Keratinocyte (primary cell): Measurements from ENCODE around the gene SPINK9. TPM values are rescaled to one million over a fixed set of nuclear protein-coding genes. Genes with fewer than 3 reads are reported as not detected.

Source experiments
- DNase-seq: peaks from one replicate; pipeline ENCODE4 v3.0.0-alpha.2; 2011; ENCODE audit warnings: low read depth, missing footprints, low spot score
- FAIRE-seq: peaks from 2 replicates; lab custom pipeline; 2011; peaks lifted over from hg19 to GRCh38; lab: Jason Lieb, UNC
- H2AFZ ChIP-seq: 2 replicates; pipeline ENCODE4 v1.6.0; 2012; ENCODE audit warnings: low read length, control low read depth, inconsistent platforms; ENCODE audit not compliant: control insufficient read depth
- H3K27ac ChIP-seq: 2 replicates; pipeline ENCODE4 v1.5.1; 2011; ENCODE audit warnings: low read length; ENCODE audit not compliant: control insufficient read depth, insufficient read depth
- H3K27me3 ChIP-seq: 3 replicates; pipeline ENCODE4 v1.6.0; 2011; ENCODE audit warnings: low read length; ENCODE audit not compliant: control insufficient read depth, insufficient read depth; ENCODE audit errors: extremely low read depth
- H3K36me3 ChIP-seq, 2 experiments: 2 replicates in 1 of 2; 3 replicates in 1 of 2; pipeline ENCODE4 v1.5.1; 2011; ENCODE audit warnings: low read length in 2 of 2, mild to moderate bottlenecking in 1 of 2; ENCODE audit not compliant: control insufficient read depth in 2 of 2, insufficient read depth in 2 of 2; ENCODE audit errors: extremely low read depth in 1 of 2
- H3K4me1 ChIP-seq: 3 replicates; pipeline ENCODE4 v1.5.1; 2011; ENCODE audit warnings: low read length; ENCODE audit not compliant: control insufficient read depth, insufficient read depth; ENCODE audit errors: extremely low read depth
- H3K4me2 ChIP-seq: 3 replicates; pipeline ENCODE4 v1.6.0; 2011; ENCODE audit warnings: low read depth, low read length; ENCODE audit not compliant: control insufficient read depth, insufficient read depth; ENCODE audit errors: extremely low read depth
- H3K4me3 ChIP-seq, 3 experiments: fragments of 200-600 bp in 1 of 3; sonication (generic) in 1 of 3; 2 replicates in 2 of 3; 3 replicates in 1 of 3; pipeline ENCODE4 v1.5.1; 2011 to 2016; ENCODE audit warnings: low read length in 3 of 3, mild to moderate bottlenecking in 3 of 3, control low read depth in 2 of 3, inconsistent platforms in 1 of 3, low read depth in 1 of 3, mixed read lengths in 1 of 3, mixed run types in 1 of 3, moderate library complexity in 1 of 3; ENCODE audit not compliant: control insufficient read depth in 2 of 3, insufficient read depth in 2 of 3; ENCODE audit errors: extremely low read depth in 1 of 3
- H3K79me2 ChIP-seq: 2 replicates; pipeline ENCODE4 v1.6.0; 2012; ENCODE audit warnings: low read length; ENCODE audit not compliant: control insufficient read depth, insufficient read depth
- H3K9ac ChIP-seq: 3 replicates; pipeline ENCODE4 v1.6.0; 2011; ENCODE audit warnings: low read length; ENCODE audit not compliant: control insufficient read depth, insufficient read depth; ENCODE audit errors: extremely low read depth
- H3K9me1 ChIP-seq: 3 replicates; pipeline ENCODE4 v1.6.0; 2011; ENCODE audit warnings: low read length; ENCODE audit not compliant: control insufficient read depth, insufficient read depth; ENCODE audit errors: extremely low read depth
- H3K9me3 ChIP-seq: 2 replicates; pipeline ENCODE4 v1.5.1; 2012; ENCODE audit warnings: low read depth, low read length; ENCODE audit not compliant: control insufficient read depth
- H4K20me1 ChIP-seq: 3 replicates; pipeline ENCODE4 v1.6.0; 2011; ENCODE audit warnings: low read length; ENCODE audit not compliant: control insufficient read depth, insufficient read depth; ENCODE audit errors: extremely low read depth
- EZH2 ChIP-seq: IDR thresholded peaks from one replicate; pipeline ENCODE4 v1.6.1; 2012; ENCODE audit warnings: inconsistent platforms, mild to moderate bottlenecking, low read length, moderate library complexity
- dilution Hi-C: fragments of 300-500 bp; cut with MboI; formaldehyde crosslinking; loops from one replicate; pipeline ENCODE4 v1.7.0; 2020; ENCODE audit warnings: low sequenced_read_pairs; ENCODE audit not compliant: extremely low pct_ligation_motif_present
- polyA plus RNA-seq, 5 experiments: library from polyadenylated mRNA; depleted of rRNA in 3 of 5; stranded (reverse) in 3 of 5; stranded (forward) in 1 of 5; unstranded in 1 of 5; fragments of >200 nt; gene quantifications; 1 replicate in 1 of 5; 2 replicates in 3 of 5; 3 replicates in 1 of 5; pipeline versions ENCODE4 v1.2.1 to v1.2.3, GENCODE V29; 2011 to 2012; ENCODE audit warnings: missing spikeins in 2 of 5, low read depth in 1 of 5, low replicate concordance in 1 of 5
- TF ChIP-seq, protein P1 (sequence below), 3 experiments: IDR thresholded peaks in 1 of 3; conservative IDR thresholded peaks in 1 of 3; optimal IDR thresholded peaks in 1 of 3; 2 replicates in 2 of 3; 3 replicates in 1 of 3; pipeline versions ENCODE3 to v1.5.1; 2011; ENCODE audit warnings: low read length in 3 of 3, mild to moderate bottlenecking in 3 of 3, moderate library complexity in 2 of 3, control low read depth in 1 of 3, inconsistent platforms in 1 of 3; ENCODE audit not compliant: insufficient read depth in 2 of 3; ENCODE audit errors: extremely low read depth in 1 of 3

Gene SPINK9
- polyA plus RNA-seq, 1 donor (not counting 4 experiments of a cell fraction or from before 2014, with no cell fraction given), result not detected

DNA sequence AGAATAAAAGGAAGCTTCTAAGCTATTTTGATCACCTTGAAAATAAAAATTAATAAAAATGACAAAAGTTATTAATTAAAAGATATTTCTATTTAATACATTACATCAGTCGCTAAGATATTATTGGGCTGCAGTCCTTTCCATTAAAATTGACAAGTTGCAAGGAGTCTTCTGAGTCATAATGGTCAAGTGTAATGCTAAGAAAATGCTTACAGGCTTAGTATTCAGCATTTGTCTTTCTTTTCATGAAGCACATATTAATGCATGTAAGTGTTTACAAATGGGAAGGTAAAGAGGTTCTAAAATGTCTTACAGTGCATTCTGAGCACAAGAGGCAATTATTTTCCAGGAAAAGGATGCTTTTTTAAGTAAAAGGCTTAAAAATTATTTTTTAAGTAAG lies 17.3 kb downstream of the SPINK9 start:
- H3K79me2 ChIP-seq, result no peaks in the 10 kb centered on the region
- H3K9me3 ChIP-seq, result no peaks in the 10 kb centered on the region
- no peaks in the 10 kb centered on the region for H3K36me3 ChIP-seq
- no peak overlapping the region for H3K4me2 ChIP-seq
- no peak overlapping the region for H3K4me3 ChIP-seq
- no peaks in the 10 kb centered on the region for H3K9me1 ChIP-seq
- no peaks in the 10 kb centered on the region for H4K20me1 ChIP-seq
- DNase-seq (no peak), FAIRE-seq (no peak)
- H3K27ac ChIP-seq, result no peak overlapping the region
- dilution Hi-C loops, result no loop called here
- H3K9ac ChIP-seq, result no peak overlapping the region
- TF ChIP-seq EZH2, result no peak
- TF ChIP-seq, protein P1, sequence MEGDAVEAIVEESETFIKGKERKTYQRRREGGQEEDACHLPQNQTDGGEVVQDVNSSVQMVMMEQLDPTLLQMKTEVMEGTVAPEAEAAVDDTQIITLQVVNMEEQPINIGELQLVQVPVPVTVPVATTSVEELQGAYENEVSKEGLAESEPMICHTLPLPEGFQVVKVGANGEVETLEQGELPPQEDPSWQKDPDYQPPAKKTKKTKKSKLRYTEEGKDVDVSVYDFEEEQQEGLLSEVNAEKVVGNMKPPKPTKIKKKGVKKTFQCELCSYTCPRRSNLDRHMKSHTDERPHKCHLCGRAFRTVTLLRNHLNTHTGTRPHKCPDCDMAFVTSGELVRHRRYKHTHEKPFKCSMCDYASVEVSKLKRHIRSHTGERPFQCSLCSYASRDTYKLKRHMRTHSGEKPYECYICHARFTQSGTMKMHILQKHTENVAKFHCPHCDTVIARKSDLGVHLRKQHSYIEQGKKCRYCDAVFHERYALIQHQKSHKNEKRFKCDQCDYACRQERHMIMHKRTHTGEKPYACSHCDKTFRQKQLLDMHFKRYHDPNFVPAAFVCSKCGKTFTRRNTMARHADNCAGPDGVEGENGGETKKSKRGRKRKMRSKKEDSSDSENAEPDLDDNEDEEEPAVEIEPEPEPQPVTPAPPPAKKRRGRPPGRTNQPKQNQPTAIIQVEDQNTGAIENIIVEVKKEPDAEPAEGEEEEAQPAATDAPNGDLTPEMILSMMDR (optimal IDR thresholded peaks at IDR 0.05 in 1 of 3, IDR thresholded peaks at IDR 0.05 in 1 of 3, conservative IDR thresholded peaks at IDR 0.05 in 1 of 3; ENCODE audit: extremely low read depth in 1 of 3, insufficient read depth in 2 of 3, low read length in 3 of 3), result no peak
- H3K4me1 ChIP-seq, result no peaks in the 10 kb centered on the region
- H2AFZ ChIP-seq, result no peak overlapping the region
- no peaks in the 10 kb centered on the region for H3K27me3 ChIP-seq

DNA sequence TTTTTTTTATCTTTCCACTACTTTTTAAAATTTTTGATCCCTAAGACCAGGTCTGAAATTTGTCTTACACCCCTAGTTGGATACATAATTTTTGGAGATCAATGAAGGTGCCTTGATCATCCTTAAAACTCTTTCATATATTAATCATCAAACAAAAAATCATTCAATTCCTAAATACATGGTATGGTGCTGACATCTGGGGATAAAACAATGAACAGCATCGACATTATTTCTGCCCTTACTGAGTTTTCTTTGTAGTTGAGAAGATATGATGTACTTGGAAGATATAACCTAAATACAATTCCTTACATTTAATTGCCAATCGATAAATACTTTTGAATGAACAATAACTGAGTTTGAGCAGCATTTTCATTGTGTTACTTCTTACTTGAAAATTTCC lies 18.3 kb downstream of the SPINK9 start:
- no peak overlapping the region for H3K27ac ChIP-seq
- H3K4me1 ChIP-seq, result no peaks in the 10 kb centered on the region
- H4K20me1 ChIP-seq, result no peaks in the 10 kb centered on the region
- dilution Hi-C loops, result no loop called here
- DNase-seq, result no peak
- no peak overlapping the region for H2AFZ ChIP-seq
- no peaks in the 10 kb centered on the region for H3K36me3 ChIP-seq
- no peak overlapping the region for H3K9ac ChIP-seq
- no peak overlapping the region for H3K4me3 ChIP-seq
- no peak for FAIRE-seq
- no peaks in the 10 kb centered on the region for H3K9me3 ChIP-seq
- H3K4me2 ChIP-seq, result no peak overlapping the region
- TF ChIP-seq, protein P1 (optimal IDR thresholded peaks at IDR 0.05 in 1 of 3, IDR thresholded peaks at IDR 0.05 in 1 of 3, conservative IDR thresholded peaks at IDR 0.05 in 1 of 3; ENCODE audit: extremely low read depth in 1 of 3, insufficient read depth in 2 of 3, low read length in 3 of 3), result no peak
- no peak for TF ChIP-seq EZH2
- no peaks in the 10 kb centered on the region for H3K27me3 ChIP-seq
- H3K9me1 ChIP-seq, result no peaks in the 10 kb centered on the region
- H3K79me2 ChIP-seq, result no peaks in the 10 kb centered on the region
